SH-SY5Y (cell line): ENCODE data around the gene PNPLA7.

Experiments used
- GATA2 ChIP-seq: IDR thresholded peaks from 2 replicates; pipeline ENCODE4 v1.6.1; 2011; ENCODE audit warnings: mild to moderate bottlenecking, low read depth, low read length
- GATA3 ChIP-seq: IDR thresholded peaks from 2 replicates; pipeline ENCODE4 v1.6.1; 2011; ENCODE audit warnings: low read depth, mild to moderate bottlenecking, low read length, moderate library complexity

GRCh38 chr9:137455359-137455991 is 94.7 kb downstream of the PNPLA7 start:
- TF ChIP-seq GATA2 (no peak), GATA3 (no peak)
